GM21526 (cell line): ENCODE results near the gene ZNF682.
"Not testable (repeated sequence)": the region's sequence is repeated elsewhere in the genome, so short reads cannot be mapped to it uniquely, and the experiment has no call there.

Experiments used
- ATAC-seq: cut with Tn5 transposase; IDR thresholded peaks from one replicate; pipeline ENCODE4 v1.9.1; 2021; ENCODE audit warnings: moderate library complexity; ENCODE audit not compliant: unreplicated experiment, low FRiP score

The ZNF682 gene

GRCh38 chr19:20039203-20039723 lies at the start of gene ZNF682:
ZNF682 (minus strand) TSS chr19:20039505; CDS start chr19:20039345, 160 bp downstream.
- peak; percentile 94 for ATAC-seq

GRCh38 chr19:20082876-20083275 lies 43.6 kb upstream of the ZNF682 start:
- ATAC-seq: not testable (repeated sequence)

DNA sequence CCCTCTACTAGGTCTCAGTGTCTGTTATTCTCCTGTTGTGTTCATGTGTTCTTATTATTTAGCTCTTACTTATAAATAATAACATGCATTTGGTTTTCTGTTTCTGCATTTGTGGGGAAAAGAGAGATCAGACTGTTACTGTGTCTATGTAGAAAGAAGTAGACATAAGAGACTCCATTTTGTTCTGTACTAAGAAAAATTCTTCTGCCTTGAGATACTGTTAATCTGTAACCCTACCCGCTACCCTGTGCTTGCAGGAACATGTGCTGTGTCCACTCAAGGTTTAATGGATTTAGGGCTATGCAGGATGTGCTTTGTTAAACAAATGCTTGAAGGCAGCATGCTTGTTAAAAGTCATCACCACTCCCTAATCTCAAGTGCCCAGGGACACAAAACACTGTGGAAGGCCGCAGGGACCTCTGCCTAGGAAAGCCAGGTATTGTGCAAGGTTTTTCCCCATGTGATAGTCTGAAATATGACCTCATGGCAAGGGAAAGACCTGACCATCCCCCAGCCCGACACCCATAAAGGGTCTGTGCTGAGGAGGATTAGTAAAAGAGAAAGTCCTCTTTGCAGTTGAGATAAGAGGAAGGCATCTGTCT lies 43.0 kb upstream of the ZNF682 start:
- ATAC-seq: not testable (repeated sequence)

DNA sequence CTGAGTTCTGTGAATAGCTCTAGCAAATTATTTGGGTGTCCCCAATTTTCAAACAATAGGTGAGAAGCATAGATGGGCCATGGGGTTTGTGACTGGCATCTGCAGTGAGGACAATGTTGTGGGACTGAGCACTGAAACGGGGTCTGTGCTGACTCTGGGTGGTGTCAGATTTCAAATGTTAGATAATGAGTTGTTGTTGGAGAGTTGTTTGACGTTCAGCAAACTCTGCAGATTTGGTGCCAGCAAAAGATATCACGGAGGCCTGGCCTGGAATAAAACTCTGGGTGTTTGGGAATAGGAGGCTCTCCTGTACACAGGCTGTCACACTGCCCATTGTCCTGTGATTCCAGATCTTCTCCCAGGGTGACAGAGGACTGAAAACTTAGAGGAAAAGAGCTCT lies 41.4 kb upstream of the ZNF682 start:
- no peak for ATAC-seq

DNA sequence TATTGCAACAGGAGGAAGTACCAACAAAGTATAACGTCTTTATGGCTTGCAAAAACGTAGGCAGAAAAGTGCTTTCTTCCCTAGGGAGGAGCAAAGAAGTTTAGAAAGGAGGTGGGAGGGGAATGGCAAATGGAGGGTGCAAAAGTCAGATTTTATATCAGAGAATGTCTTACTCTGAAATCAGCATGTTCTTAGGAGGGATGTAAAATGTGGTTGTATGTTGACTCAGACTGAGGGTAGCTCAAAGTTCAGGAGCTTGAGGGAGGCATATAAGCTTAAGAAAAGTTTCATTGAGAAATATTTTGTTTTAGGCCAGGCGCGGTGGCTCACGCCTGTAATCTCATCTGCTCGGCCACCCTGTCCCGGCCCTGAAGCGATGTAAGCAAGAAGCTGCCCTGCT lies 40.2 kb upstream of the ZNF682 start:
- no peak for ATAC-seq

- ATAC-seq: no peak
Measured at GRCh38 chr19:20078581-20079031, 39.3 kb upstream of the ZNF682 start.

- peak; percentile 59 for ATAC-seq
Measured at GRCh38 chr19:20077791-20078463, 38.6 kb upstream of the ZNF682 start, which contains the start of gene ZNF90. ZNF90 (plus strand) TSS chr19:20078000; CDS start chr19:20078133, 133 bp downstream.

- no peak for ATAC-seq
Measured at GRCh38 chr19:20072936-20073335, 33.6 kb upstream of the ZNF682 start.

GRCh38 chr19:20070691-20071090 lies 31.4 kb upstream of the ZNF682 start:
- ATAC-seq: no peak

DNA sequence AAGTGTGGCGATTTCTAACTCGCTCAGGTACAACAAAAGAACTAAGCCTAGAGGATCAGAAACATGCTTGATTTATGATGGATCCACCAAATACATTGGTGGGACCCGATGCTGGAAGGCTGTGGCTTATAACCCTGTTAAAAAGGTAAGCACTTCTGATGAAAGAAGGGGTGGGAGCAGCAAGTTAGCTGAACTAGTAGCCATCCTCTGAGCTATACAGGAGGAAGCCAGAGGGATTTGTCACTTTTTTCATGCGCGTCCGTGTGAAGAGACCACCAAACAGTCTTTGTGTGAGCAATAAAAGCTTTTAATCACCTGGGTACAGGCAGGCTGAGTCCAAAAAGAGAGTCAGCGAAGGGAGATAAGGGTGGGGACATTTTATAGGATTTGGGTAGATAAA lies 29.3 kb upstream of the ZNF682 start:
- ATAC-seq: not testable (repeated sequence)

DNA sequence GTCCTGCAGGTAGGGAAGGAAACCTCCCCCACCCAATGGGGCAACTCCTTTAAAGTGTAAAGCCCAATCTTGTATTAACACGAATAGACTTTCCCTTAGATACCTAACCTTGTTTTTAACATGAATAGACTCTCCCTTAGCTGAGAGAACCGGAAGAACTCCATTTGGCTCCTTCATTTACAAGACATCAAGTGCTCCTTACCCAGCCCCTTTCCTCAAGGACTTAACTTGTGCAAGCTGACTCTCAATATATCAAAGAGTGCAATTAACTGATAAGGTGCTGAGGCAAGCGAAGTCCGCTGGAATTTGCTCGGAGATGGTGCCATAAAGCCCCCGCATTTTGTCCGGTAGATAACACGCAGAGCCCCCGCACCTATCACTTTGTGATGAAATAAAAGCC lies 28.6 kb upstream of the ZNF682 start:
- ATAC-seq: no peak

DNA sequence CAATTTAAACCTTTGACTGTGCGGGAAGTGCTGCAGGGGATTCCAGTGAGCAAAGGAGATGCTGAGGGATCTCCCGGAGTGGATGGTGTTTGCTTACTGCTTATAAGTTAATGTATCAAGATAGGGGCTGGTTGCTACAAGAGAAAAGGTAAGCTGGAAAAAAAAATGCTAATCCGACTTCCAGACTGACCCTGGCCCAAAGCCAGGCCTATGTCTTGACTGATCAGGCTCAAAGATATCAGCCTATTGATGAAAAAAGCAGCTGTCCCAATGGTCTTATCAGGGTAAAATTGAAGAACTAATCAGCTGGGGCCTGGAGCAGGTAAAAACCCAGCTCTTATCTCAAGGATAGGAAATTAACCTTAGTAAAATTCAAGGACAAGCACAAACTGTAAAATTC lies 27.6 kb upstream of the ZNF682 start:
- no peak for ATAC-seq

DNA sequence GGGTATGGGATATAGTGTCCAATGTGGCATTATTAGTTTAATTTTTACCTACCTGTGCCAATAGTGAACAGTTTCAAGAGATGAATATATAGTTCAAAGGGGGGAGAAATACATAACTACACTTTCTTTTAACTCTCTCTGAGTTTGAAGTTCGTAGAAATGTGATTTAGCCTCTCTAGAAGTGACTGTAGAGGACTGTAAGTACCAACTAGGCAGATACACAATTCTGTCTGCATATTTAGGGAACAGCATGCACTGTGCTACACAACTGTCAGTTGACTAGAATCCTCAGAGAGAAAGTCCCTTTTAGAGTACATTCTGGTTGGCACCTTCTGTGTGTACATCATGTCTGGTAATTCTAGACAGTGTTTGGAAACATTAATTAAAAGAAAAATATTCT lies 21.0 kb upstream of the ZNF682 start:
- ATAC-seq: no peak

DNA sequence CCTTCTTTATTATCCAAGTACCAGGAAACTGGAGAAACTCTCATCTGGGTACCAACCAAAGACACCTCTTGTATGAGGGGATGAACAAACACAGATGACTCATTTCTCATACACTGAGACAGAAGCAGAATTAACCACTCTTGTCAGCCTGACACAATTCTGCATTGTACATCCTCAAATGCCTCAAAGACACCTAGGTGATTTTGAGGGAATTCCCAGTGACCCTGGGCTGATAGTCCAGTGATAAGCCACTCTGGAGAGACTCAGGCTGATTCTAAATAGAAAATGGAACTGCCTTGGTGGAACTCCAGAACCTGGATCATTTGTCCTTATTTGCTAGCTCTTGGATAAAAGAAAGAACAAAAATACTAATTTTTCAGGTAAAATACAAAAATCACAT lies 19.4 kb upstream of the ZNF682 start:
- not testable (repeated sequence) for ATAC-seq

DNA sequence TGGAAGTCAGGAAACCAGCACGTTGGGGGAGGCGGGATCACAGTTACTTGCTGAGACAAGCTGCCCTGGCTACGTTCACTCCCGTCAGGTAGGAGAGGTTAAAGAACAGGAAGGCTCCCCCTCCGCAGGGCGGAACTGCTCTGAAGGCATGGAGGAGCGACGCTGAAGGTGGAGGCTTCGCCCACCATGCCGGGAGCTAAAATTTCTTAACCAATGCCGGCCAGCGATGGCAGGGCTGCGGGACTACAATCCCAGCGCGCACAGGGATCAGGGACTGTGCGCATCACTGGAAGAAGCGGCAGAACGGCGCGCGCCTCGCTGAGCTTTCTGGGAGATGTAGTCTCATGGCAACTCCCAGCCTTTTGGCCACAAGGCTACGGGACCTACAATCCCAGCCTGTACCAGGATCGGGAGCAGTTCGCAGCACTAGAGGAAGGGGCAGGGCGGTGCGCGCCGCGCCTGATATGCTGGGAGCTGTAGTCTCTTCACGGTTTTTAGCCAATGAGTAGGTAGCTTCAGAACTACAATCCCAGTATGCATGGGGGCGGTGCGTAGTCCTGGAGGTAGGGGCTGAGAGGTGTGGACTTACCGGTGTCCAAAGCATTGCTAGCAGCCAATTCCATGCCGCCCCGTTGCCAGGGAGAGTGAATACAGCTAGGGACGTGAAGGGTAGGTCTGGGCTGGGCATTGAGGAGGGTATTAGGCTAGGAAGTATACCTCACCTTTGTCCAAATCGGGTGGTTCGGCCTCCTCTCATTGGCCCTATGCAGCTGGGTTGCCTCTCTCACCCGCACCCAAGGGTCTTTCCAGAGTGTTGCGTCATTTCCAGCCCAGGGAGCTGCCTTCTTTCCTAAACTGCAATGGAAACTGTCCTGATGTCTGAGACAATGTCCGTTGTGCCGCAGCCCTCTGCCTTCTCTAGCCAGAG lies 12.8 kb upstream of the ZNF682 start:
- peak; percentile 87 for ATAC-seq

- ATAC-seq: not testable (repeated sequence)
Measured at GRCh38 chr19:20045742-20046141, 6.4 kb upstream of the ZNF682 start.

DNA sequence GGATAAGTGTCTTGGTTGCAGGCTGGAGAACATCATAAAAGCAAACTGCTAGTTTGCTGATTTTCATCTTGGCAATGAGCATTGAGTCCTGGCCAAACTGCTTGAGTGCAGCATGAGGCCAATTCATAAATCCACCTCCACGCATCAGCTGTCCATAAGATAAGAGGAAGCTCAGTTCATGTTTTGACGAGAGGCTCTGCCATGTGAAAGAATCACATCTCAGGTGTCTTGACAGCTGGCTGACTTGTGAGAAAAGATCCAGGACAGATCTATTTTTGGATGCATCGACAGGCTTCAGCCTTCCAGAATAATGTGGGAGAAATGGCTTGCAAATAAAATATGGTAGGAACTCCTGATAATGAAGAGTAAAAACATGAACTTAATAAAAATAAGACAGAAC lies 5.4 kb upstream of the ZNF682 start:
- no peak for ATAC-seq

- ATAC-seq: no peak
Measured at GRCh38 chr19:20038358-20039202, 725 bp downstream of the ZNF682 start.

DNA sequence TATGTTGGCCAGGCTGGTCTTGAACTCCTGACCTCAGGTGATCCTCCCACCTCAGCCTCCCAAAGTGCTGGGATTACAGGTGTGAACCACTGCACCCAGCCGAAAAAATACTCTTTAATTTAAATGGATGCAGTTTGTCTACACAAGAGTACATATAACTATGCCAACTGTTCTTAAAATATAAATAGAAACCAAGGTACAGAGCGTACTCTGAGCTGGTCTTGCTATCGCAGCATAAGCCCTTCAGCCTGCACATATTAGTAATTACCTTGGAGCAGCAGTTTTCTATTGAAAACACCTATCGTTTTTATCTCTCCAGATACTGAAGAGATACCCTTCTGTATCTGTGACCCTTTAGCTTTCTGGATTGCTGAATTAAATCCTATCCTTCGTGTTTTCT lies 3.4 kb downstream of the ZNF682 start:
- ATAC-seq: no peak

DNA sequence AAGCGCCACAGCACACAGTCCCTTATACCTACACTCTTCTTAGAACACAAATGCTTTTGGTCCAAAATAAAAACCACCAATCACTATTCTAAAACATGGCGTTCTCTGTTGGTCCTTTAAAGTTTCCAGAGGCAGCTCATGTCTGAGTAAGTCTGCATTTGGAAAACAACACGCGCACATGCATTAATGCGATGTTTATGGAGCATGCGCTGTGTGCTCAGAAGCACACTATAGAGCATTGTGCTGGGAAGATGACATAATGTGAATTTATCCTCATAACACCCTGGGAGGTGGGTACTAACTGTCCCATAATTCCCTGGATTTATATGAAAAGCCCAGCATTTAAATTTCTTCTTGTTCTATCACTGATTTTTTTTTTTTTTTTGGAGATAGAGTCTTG lies 10.7 kb downstream of the ZNF682 start:
- ATAC-seq: no peak
